OCI-LY7 (cell line): Measurements from ENCODE around the gene AGGF1.
"Not testable (repeated sequence)": the region's sequence is repeated elsewhere in the genome, so short reads cannot be mapped to it uniquely, and the experiment has no call there.

ENCODE experiments used
- EZH2phosphoT487 ChIP-seq: fragments of 200-600 bp; sonication (generic); IDR thresholded peaks from 2 replicates; pipeline ENCODE4 v1.6.1; 2018; ENCODE audit warnings: low read depth, borderline replicate concordance, mild to moderate bottlenecking, mixed run types, antibody characterized with exemption, low read length, moderate library complexity, mixed read lengths
- TF ChIP-seq, protein P1 (sequence below): fragments of 200-600 bp; sonication (generic); conservative IDR thresholded peaks from 2 replicates; pipeline ENCODE4 v1.5.1; 2014; ENCODE audit warnings: mild to moderate bottlenecking, antibody characterized with exemption, low read length, moderate library complexity, mixed read lengths

- TF ChIP-seq, protein P1, sequence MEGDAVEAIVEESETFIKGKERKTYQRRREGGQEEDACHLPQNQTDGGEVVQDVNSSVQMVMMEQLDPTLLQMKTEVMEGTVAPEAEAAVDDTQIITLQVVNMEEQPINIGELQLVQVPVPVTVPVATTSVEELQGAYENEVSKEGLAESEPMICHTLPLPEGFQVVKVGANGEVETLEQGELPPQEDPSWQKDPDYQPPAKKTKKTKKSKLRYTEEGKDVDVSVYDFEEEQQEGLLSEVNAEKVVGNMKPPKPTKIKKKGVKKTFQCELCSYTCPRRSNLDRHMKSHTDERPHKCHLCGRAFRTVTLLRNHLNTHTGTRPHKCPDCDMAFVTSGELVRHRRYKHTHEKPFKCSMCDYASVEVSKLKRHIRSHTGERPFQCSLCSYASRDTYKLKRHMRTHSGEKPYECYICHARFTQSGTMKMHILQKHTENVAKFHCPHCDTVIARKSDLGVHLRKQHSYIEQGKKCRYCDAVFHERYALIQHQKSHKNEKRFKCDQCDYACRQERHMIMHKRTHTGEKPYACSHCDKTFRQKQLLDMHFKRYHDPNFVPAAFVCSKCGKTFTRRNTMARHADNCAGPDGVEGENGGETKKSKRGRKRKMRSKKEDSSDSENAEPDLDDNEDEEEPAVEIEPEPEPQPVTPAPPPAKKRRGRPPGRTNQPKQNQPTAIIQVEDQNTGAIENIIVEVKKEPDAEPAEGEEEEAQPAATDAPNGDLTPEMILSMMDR, result not testable (repeated sequence)
- not testable (repeated sequence) for TF ChIP-seq EZH2phosphoT487
Measured at GRCh38 chr5:76998251-76998650, 32.0 kb upstream of the AGGF1 start.
